SK-N-SH (cell line): ENCODE results near the gene RBM19.

Source experiments
- POLR2AphosphoS5 ChIP-seq: IDR thresholded peaks from 2 replicates; pipeline ENCODE4 v1.6.1; 2012; ENCODE audit warnings: low read depth, low read length
- RFX5 ChIP-seq: IDR thresholded peaks from 2 replicates; pipeline ENCODE4 v1.6.1; 2012; ENCODE audit warnings: mild to moderate bottlenecking, improper control_type of control experiment, low read length
- SMC3 ChIP-seq: IDR thresholded peaks from 2 replicates; pipeline ENCODE4 v1.6.1; 2012; ENCODE audit warnings: low read depth, low read length, improper control_type of control experiment
- TAF1 ChIP-seq: IDR thresholded peaks from 2 replicates; pipeline ENCODE4 v1.6.1; 2012; ENCODE audit warnings: low read depth, mild to moderate bottlenecking, low read length, moderate library complexity, borderline replicate concordance
- TEAD4 ChIP-seq: IDR thresholded peaks from 2 replicates; pipeline ENCODE4 v1.4.0; 2012; ENCODE audit warnings: mild to moderate bottlenecking, borderline replicate concordance; ENCODE audit not compliant: insufficient read depth
- TF ChIP-seq, protein P1 (sequence below): fragments of 150-350 bp; IDR thresholded peaks from 2 replicates; pipeline ENCODE4 v1.6.1; 2017; ENCODE audit warnings: antibody characterized with exemption, low read length, low read depth, borderline replicate concordance
- TF ChIP-seq, protein P2 (sequence below): fragments of 200-600 bp; sonication (generic); IDR thresholded peaks from 2 replicates; pipeline ENCODE4 v1.6.1; 2017; ENCODE audit warnings: antibody characterized with exemption, mild to moderate bottlenecking, moderate library complexity
- TF ChIP-seq, protein P3 (sequence below): IDR thresholded peaks from 2 replicates; pipeline ENCODE4; 2012

DNA sequence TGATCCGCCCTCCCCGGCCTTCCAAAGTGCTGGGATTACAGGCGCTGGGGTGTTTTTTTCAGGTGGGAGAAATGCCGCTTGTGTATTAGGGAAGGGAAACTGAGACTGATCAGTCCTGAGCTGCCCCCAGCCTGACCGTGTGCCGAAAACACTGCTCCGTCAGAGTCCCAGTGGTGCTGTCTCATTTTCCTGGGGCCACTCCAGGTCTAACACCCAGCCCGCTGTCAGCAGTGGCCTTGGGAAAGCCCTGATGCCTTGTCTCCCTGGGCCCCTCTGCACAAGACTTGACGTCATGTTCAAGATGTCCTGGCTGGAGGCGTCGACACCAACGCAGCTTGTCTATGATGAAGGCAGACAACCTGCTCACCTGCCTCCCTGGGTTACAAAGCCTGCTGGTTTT is 165.9 kb downstream of the RBM19 start:
- TF ChIP-seq SMC3 (no peak), TAF1 (no peak), POLR2AphosphoS5 (no peak), TEAD4 (no peak), RFX5 (no peak)
- TF ChIP-seq, protein P1, sequence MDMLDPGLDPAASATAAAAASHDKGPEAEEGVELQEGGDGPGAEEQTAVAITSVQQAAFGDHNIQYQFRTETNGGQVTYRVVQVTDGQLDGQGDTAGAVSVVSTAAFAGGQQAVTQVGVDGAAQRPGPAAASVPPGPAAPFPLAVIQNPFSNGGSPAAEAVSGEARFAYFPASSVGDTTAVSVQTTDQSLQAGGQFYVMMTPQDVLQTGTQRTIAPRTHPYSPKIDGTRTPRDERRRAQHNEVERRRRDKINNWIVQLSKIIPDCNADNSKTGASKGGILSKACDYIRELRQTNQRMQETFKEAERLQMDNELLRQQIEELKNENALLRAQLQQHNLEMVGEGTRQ, result no peak
- TF ChIP-seq, protein P2, sequence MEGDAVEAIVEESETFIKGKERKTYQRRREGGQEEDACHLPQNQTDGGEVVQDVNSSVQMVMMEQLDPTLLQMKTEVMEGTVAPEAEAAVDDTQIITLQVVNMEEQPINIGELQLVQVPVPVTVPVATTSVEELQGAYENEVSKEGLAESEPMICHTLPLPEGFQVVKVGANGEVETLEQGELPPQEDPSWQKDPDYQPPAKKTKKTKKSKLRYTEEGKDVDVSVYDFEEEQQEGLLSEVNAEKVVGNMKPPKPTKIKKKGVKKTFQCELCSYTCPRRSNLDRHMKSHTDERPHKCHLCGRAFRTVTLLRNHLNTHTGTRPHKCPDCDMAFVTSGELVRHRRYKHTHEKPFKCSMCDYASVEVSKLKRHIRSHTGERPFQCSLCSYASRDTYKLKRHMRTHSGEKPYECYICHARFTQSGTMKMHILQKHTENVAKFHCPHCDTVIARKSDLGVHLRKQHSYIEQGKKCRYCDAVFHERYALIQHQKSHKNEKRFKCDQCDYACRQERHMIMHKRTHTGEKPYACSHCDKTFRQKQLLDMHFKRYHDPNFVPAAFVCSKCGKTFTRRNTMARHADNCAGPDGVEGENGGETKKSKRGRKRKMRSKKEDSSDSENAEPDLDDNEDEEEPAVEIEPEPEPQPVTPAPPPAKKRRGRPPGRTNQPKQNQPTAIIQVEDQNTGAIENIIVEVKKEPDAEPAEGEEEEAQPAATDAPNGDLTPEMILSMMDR, result no peak
- TF ChIP-seq, protein P3, sequence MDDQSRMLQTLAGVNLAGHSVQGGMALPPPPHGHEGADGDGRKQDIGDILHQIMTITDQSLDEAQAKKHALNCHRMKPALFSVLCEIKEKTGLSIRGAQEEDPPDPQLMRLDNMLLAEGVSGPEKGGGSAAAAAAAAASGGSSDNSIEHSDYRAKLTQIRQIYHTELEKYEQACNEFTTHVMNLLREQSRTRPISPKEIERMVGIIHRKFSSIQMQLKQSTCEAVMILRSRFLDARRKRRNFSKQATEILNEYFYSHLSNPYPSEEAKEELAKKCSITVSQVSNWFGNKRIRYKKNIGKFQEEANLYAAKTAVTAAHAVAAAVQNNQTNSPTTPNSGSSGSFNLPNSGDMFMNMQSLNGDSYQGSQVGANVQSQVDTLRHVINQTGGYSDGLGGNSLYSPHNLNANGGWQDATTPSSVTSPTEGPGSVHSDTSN, result no peak
